WTC11 (cell line): ENCODE data around the gene GPATCH4. TPM values are rescaled to one million over a fixed set of nuclear protein-coding genes. Genes with fewer than 3 reads are reported as not detected.

Experiments
- ATAC-seq: fragments of 200-7000 bp; cut with Tn5 transposase; 2 replicates; pipeline ENCODE4 v1.10.0; 2021; ENCODE audit warnings: mild to moderate bottlenecking, moderate library complexity
- CTCF ChIA-PET: fragments of 300-600 bp; sonication (Branson Sonifier 250); formaldehyde crosslinking; loops from one replicate; lab custom pipeline; 2021; ENCODE audit warnings: antibody characterized with exemption; lab: Charles Lee
- POLR2A ChIA-PET: fragments of 350-600 bp; sonication (Branson Sonifier 250); formaldehyde crosslinking; loops from one replicate; lab custom pipeline; 2021; ENCODE audit warnings: antibody characterized with exemption; lab: Charles Lee
- DNase-seq: peaks from one replicate; pipeline ENCODE4 v3.0.0; 2021; ENCODE audit warnings: low spot score
- H3K27ac Mint-ChIP-seq: 2 replicates; pipeline ENCODE4 v1.8.0; 2021; ENCODE audit warnings: mixed read lengths
- H3K27me3 Mint-ChIP-seq: 2 replicates; pipeline ENCODE4 v1.8.0; 2021; ENCODE audit warnings: low read depth, mild to moderate bottlenecking, moderate library complexity, mixed read lengths
- H3K36me3 Mint-ChIP-seq: 2 replicates; pipeline ENCODE4 v1.8.0; 2021; ENCODE audit warnings: mixed read lengths
- H3K4me1 Mint-ChIP-seq: 2 replicates; pipeline ENCODE4 v1.8.0; 2022; ENCODE audit warnings: mixed read lengths
- H3K4me3 Mint-ChIP-seq: 2 replicates; pipeline ENCODE4 v1.8.0; 2021; ENCODE audit warnings: mild to moderate bottlenecking, moderate library complexity, mixed read lengths
- H3K9me3 Mint-ChIP-seq: 2 replicates; pipeline ENCODE4 v1.8.0; 2021; ENCODE audit warnings: mixed read lengths
- ARID4B ChIP-seq: sonication (generic); formaldehyde crosslinking; IDR thresholded peaks from 2 replicates; pipeline ENCODE4 v1.8.0; 2023; ENCODE audit warnings: missing genetic modification reagents, mild to moderate bottlenecking, borderline replicate concordance
- ATF3 ChIP-seq: sonication (generic); formaldehyde crosslinking; conservative IDR thresholded peaks from 2 replicates; pipeline ENCODE4 v1.8.1; 2022; ENCODE audit warnings: mild to moderate bottlenecking, missing genetic modification reagents
- ATF6 ChIP-seq: sonication (generic); formaldehyde crosslinking; IDR thresholded peaks from 2 replicates; pipeline ENCODE4 v1.8.1; 2023; ENCODE audit warnings: mild to moderate bottlenecking, missing genetic modification reagents
- CREB1 ChIP-seq: sonication (generic); formaldehyde crosslinking; IDR thresholded peaks from 2 replicates; pipeline ENCODE4 v1.8.0; 2023; ENCODE audit warnings: mild to moderate bottlenecking, missing genetic modification reagents
- FOXK1 ChIP-seq: sonication (generic); formaldehyde crosslinking; IDR thresholded peaks from 2 replicates; pipeline ENCODE4 v1.8.0; 2022; ENCODE audit warnings: mild to moderate bottlenecking, moderate library complexity, missing genetic modification reagents
- FOXP1 ChIP-seq: sonication (generic); formaldehyde crosslinking; IDR thresholded peaks from 2 replicates; pipeline ENCODE4 v1.8.0; 2022; ENCODE audit warnings: missing genetic modification reagents, mild to moderate bottlenecking, moderate library complexity, borderline replicate concordance
- GABPB1 ChIP-seq: sonication (generic); formaldehyde crosslinking; IDR thresholded peaks from 2 replicates; pipeline ENCODE4 v1.8.1; 2023; ENCODE audit warnings: mild to moderate bottlenecking, missing genetic modification reagents
- JUN ChIP-seq: sonication (generic); formaldehyde crosslinking; IDR thresholded peaks from 2 replicates; pipeline ENCODE4 v1.8.0; 2023; ENCODE audit warnings: mild to moderate bottlenecking, missing genetic modification reagents
- NFYB ChIP-seq: sonication (generic); formaldehyde crosslinking; conservative IDR thresholded peaks from 2 replicates; pipeline ENCODE4 v1.8.0; 2022; ENCODE audit warnings: low read depth, missing genetic modification reagents
- RELA ChIP-seq: sonication (generic); formaldehyde crosslinking; IDR thresholded peaks from 2 replicates; pipeline ENCODE4 v1.8.1; 2022; ENCODE audit warnings: missing genetic modification reagents, mild to moderate bottlenecking, borderline replicate concordance
- ZBTB21 ChIP-seq: sonication (generic); formaldehyde crosslinking; IDR thresholded peaks from 2 replicates; pipeline ENCODE4 v1.8.1; 2023; ENCODE audit warnings: mild to moderate bottlenecking, missing genetic modification reagents, borderline replicate concordance
- ZNF219 ChIP-seq: sonication (generic); formaldehyde crosslinking; IDR thresholded peaks from 2 replicates; pipeline ENCODE4 v1.8.0; 2023; ENCODE audit warnings: missing genetic modification reagents, mild to moderate bottlenecking, borderline replicate concordance
- ZNF263 ChIP-seq: sonication (generic); formaldehyde crosslinking; IDR thresholded peaks from 2 replicates; pipeline ENCODE4 v1.8.1; 2022; ENCODE audit warnings: low read depth, mild to moderate bottlenecking, moderate library complexity, missing genetic modification reagents
- ZNF396 ChIP-seq: fragments of 250-450 bp; sonication (Bioruptor Pico); IDR thresholded peaks from 2 replicates; pipeline ENCODE4 v1.8.0; 2021; ENCODE audit warnings: mild to moderate bottlenecking, moderate library complexity, borderline replicate concordance
- total RNA-seq: library from RNA; stranded (reverse); gene quantifications from 3 replicates; pipeline ENCODE4 v1.2.3, GENCODE V29; 2021
- TF ChIP-seq, protein P1 (sequence below): sonication (generic); formaldehyde crosslinking; IDR thresholded peaks from 2 replicates; pipeline ENCODE4 v1.8.0; 2022; ENCODE audit warnings: mild to moderate bottlenecking, missing genetic modification reagents
- TF ChIP-seq, protein P2 (sequence below): fragments of 200-600 bp; IDR thresholded peaks from 2 replicates; pipeline ENCODE4 v1.8.0; 2022; ENCODE audit warnings: antibody characterized with exemption
- TF ChIP-seq, protein P3 (sequence below): sonication (generic); formaldehyde crosslinking; IDR thresholded peaks from 2 replicates; pipeline ENCODE4 v1.8.0; 2023; ENCODE audit warnings: mild to moderate bottlenecking, missing genetic modification reagents
- TF ChIP-seq, protein P4 (sequence below): sonication (generic); formaldehyde crosslinking; IDR thresholded peaks from 2 replicates; pipeline ENCODE4 v1.8.0; 2023; ENCODE audit warnings: missing genetic modification reagents

GPATCH4 gene
- total RNA-seq, 1 experiment from 2014 or later, result 50.1 TPM

DNA sequence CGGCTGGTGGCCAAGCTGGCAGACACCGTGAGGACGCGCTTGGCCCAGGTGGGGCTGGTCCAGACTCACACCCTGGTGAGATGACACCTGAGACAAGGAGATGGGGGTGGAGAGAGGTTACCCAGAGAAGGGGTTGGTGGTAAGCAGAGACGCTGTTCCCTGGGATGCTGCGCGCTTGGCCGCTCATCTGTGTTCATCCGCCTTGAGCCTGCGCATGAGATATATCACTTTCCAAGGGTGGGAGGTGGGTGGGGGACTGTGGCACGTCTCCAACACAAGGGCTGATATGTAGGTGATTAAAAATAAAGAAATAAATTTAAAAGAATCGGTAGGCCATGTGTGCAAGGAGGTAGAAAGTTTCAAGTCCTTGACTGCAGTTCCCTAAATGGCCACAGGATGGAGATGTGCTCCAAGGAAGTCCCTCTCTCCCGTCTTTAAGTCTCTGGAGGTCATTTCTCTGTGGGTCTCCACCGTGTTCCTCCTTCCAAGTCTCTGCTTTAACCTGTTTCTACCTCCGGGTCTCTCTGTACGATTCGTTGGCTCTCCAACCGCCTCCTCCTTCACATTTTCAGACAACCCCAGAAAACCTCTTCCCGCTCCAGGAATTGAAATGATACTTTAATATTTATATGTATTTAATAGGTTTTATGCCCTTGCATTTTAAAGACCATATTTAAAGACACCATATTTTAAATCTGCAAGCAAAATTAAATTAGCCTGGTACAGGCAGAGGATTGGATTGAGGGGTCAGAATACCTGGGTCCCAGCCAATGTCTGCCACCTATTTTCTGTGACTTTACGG, 17.3 kb downstream of the GPATCH4 start:
- peak; percentile 65 for ATAC-seq
- ChIA-PET POLR2A (no interaction called here), CTCF (interaction anchor here (0.6 to 2.1 kb wide), 14 partner anchors 8 to 205 kb away, joined by 3 to 18 read pairs (median 4); partner anchors contain the start of genes HAPLN2 and IQGAP3)
- Mint-ChIP-seq H3K4me1 (peaks cover 20% of the 10 kb centered on the region), H3K4me3 (peak overlapping the region; percentile 52), H3K36me3 (no peaks in the 10 kb centered on the region), H3K9me3 (no peaks in the 10 kb centered on the region)
- DNase-seq, result peak; percentile 85
- TF ChIP-seq CREB1 (CRISPR knock-in tag), result no peak
- TF ChIP-seq, protein P1, sequence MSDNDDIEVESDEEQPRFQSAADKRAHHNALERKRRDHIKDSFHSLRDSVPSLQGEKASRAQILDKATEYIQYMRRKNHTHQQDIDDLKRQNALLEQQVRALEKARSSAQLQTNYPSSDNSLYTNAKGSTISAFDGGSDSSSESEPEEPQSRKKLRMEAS (CRISPR knock-in tag), result peak; percentile 1; the same call in 1 of the 2 replicates
- no peak for TF ChIP-seq GABPB1 (CRISPR knock-in tag)
- TF ChIP-seq, protein P2, sequence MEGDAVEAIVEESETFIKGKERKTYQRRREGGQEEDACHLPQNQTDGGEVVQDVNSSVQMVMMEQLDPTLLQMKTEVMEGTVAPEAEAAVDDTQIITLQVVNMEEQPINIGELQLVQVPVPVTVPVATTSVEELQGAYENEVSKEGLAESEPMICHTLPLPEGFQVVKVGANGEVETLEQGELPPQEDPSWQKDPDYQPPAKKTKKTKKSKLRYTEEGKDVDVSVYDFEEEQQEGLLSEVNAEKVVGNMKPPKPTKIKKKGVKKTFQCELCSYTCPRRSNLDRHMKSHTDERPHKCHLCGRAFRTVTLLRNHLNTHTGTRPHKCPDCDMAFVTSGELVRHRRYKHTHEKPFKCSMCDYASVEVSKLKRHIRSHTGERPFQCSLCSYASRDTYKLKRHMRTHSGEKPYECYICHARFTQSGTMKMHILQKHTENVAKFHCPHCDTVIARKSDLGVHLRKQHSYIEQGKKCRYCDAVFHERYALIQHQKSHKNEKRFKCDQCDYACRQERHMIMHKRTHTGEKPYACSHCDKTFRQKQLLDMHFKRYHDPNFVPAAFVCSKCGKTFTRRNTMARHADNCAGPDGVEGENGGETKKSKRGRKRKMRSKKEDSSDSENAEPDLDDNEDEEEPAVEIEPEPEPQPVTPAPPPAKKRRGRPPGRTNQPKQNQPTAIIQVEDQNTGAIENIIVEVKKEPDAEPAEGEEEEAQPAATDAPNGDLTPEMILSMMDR, result peak; percentile 87
- TF ChIP-seq, all 79 proteins: peak for 2
- H3K27ac Mint-ChIP-seq, result no peak overlapping the region
- H3K27me3 Mint-ChIP-seq, result peaks cover 2% of the 10 kb centered on the region

GRCh38 chr1:156582388-156583017, 18.8 kb downstream of the GPATCH4 start:
- no peaks in the 10 kb centered on the region for H3K9me3 Mint-ChIP-seq
- H3K27me3 Mint-ChIP-seq, result peaks cover 2% of the 10 kb centered on the region
- DNase-seq (no peak), ATAC-seq (no peak)
- H3K4me1 Mint-ChIP-seq, result peaks cover 20% of the 10 kb centered on the region
- CTCF ChIA-PET, result interaction anchor here (0.8 to 1.8 kb wide), 12 partner anchors 9 to 197 kb away, joined by 3 to 9 read pairs (median 4); partner anchors contain the start of genes GPATCH4, HAPLN2 and NAXE
- no peak overlapping the region for H3K4me3 Mint-ChIP-seq
- TF ChIP-seq RELA (CRISPR knock-in tag) (no peak), ZNF263 (CRISPR knock-in tag) (no peak), FOXP1 (CRISPR knock-in tag) (no peak), ZNF219 (CRISPR knock-in tag) (no peak), ATF3 (CRISPR knock-in tag) (no peak), ZBTB21 (CRISPR knock-in tag) (no peak), ZNF396 (CRISPR knock-in tag) (no peak), NFYB (CRISPR knock-in tag) (no peak), JUN (CRISPR knock-in tag) (no peak), ATF6 (CRISPR knock-in tag) (no peak), ARID4B (no peak), FOXK1 (no peak)
- TF ChIP-seq, protein P3, sequence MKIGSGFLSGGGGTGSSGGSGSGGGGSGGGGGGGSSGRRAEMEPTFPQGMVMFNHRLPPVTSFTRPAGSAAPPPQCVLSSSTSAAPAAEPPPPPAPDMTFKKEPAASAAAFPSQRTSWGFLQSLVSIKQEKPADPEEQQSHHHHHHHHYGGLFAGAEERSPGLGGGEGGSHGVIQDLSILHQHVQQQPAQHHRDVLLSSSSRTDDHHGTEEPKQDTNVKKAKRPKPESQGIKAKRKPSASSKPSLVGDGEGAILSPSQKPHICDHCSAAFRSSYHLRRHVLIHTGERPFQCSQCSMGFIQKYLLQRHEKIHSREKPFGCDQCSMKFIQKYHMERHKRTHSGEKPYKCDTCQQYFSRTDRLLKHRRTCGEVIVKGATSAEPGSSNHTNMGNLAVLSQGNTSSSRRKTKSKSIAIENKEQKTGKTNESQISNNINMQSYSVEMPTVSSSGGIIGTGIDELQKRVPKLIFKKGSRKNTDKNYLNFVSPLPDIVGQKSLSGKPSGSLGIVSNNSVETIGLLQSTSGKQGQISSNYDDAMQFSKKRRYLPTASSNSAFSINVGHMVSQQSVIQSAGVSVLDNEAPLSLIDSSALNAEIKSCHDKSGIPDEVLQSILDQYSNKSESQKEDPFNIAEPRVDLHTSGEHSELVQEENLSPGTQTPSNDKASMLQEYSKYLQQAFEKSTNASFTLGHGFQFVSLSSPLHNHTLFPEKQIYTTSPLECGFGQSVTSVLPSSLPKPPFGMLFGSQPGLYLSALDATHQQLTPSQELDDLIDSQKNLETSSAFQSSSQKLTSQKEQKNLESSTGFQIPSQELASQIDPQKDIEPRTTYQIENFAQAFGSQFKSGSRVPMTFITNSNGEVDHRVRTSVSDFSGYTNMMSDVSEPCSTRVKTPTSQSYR (CRISPR knock-in tag), result no peak
- TF ChIP-seq, protein P4, sequence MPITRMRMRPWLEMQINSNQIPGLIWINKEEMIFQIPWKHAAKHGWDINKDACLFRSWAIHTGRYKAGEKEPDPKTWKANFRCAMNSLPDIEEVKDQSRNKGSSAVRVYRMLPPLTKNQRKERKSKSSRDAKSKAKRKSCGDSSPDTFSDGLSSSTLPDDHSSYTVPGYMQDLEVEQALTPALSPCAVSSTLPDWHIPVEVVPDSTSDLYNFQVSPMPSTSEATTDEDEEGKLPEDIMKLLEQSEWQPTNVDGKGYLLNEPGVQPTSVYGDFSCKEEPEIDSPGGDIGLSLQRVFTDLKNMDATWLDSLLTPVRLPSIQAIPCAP, result no peak
- no peak overlapping the region for H3K27ac Mint-ChIP-seq
- POLR2A ChIA-PET, result no interaction called here
- H3K36me3 Mint-ChIP-seq, result no peaks in the 10 kb centered on the region
